SKM-1 (cell line): ENCODE data around the gene ABCA4.

Source experiments
- DNase-seq: peaks from one replicate; lab custom pipeline; 2025; ENCODE audit not compliant: unreplicated experiment; lab: John Stamatoyannopoulos, UW

Gene ABCA4

DNA sequence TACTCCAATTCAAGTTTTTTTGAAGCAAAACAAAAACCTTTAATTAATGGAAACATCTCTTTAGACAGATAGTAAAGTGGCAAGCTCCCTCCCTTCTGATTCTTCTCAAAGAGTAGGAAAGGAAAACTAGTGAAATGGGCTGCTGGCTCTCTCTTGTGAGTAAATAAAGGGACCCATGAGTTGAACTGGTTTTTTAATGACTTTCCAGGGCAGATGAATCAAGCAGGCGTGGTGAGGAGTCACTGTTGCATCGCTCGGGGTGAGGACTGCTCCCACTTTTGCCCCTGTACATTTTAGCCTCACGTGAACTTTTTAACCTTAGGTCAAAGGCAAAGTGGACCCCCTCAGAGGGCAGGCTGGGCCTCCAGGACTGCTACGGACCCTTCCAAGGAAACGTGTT, 64.8 kb downstream of the ABCA4 start:
- DNase-seq, result no peak

DNA sequence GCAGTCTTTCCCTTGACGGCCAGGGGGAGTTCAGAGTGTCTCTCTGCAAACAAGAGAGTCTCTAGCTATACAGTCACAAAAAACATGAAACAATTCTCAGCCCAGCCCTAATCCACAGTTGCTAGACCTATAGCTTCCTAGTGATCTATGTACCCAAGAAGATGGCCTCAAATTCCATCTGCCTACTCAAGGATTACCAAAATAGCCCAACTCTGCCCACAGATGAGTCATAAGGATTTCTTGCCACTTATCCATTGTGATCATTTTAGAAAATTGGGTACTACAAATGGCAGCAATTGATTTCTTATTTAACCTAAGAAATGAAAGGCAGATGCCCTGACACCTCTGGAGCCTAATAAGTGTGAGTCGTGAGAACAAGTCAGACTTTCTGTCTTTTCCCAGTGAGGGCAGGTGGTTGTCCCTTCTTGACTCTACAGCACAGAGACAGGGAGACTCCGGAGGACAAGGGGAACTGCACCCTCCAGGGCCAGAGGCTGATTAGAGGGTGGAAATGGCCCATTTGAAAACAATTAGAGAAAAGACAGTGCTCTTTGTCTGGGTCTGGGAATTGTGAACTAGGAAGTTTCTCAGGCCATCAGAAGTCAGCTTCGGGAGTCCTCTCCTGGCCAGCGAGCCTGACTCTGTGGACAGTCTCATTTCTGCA, 65.4 kb downstream of the ABCA4 start:
- no peak for DNase-seq

DNA sequence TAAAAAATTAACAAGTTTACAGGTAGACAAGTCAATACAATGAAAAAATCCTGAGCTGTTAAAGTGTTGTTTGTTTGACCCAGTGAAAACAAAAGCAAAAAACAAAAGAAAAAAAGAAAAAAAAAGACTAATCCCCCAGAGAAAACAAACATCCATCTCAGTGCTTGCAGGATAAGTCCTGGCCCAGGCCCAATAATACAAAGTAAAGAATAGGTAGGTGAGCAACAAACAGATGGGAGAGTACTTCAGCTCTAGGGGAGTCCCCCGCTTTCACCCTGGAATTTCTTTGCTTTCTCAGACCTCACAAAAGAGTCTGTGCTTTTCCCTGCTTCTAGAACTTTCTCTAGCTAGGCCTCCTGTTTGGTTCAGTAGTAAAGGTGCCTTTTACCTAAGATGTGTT, 70.3 kb downstream of the ABCA4 start:
- no peak for DNase-seq

DNA sequence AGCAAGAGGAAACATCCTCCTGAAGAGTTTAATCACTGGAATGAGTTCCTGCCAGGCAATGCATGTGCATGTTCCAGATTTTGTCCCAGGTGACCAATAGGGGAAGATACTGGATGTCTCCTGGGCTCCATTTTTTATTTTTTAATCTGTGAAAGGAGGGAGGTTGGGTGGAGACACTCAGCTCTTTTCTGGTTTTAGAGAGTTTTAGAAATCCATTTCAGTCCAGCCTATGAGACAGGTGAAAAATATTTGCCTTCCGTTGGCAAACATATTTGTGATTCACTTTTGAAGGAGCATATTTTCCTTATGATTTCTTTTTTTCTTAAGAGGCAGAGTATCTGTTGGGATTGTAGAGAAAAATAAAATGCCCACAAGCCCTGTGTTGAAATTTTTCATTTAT, 70.7 kb downstream of the ABCA4 start:
- DNase-seq, result no peak

DNA sequence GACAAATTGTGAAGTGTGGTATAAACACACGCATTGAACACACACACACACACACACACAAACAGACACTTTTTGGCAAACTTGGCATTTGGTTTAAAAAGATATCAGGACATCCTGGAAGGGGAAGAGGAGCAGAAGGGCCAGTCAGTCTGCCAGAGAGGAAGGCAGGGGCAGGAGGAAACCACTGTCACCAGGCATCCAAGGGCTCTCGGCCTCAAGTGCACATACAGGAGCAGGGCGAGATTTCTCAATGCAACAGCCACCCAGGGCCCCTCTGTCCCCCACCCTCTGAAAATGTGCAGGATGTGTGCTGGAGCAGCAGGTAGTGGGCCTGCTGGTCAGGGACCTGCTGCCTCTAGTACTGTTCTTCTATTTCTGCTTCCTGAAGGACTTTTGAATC, 71.2 kb downstream of the ABCA4 start:
- DNase-seq, result no peak

DNA sequence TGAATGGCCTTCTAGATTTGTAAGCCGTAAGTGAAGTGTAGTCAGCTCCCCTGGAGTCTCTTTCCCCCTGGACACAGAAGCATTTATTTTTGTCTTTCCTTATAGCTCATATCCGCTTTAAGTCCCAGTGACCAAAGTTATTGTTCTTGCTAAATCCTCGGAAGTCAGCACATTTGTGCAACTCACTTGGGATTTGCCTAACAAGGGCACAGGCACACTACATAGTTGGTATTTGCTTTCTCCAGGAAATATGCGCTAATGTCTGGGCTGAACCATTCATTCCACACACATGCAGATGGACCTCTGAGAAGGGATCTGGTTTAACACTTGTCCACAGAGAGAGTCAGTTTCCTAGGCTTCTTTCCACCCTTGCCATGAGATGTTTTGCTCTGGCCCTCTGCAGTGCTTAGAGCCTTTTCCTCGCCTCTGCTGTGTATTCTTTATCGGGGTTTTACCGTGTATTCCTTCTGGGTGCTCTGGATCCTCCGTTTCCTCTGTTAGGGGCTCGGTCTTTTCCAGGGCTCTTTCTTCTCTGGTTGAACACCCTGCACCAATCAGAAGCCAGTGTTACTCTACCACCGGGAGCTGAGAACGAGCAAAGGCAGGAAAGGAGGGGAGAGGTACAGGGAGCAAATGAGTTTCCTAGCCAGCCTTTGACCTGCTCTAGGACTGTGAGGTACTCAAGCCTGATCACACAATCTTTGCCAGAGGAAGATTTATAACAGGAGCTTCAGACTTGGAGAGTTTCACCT, 72.4 kb downstream of the ABCA4 start:
- no peak for DNase-seq

DNA sequence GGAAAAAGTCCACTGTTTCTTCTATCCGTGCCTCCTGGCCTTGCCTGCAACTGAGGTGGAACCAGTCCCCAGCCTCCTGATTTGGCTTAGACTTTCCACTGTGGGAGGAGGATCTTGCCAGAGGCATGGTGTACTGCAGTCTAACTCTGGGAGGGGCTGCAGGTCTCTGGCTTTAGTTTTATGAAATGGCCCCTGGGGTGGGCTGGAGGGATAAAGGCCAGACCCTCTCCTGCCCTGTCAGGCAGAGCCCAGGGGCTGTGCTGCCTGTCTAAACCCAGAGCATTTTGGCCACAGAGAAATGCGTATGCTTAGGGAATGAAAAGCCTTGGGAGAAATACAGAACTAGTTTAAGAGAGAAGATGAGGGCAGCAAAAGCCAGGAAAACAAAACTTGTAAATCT, 73.0 kb downstream of the ABCA4 start:
- DNase-seq, result no peak

DNA sequence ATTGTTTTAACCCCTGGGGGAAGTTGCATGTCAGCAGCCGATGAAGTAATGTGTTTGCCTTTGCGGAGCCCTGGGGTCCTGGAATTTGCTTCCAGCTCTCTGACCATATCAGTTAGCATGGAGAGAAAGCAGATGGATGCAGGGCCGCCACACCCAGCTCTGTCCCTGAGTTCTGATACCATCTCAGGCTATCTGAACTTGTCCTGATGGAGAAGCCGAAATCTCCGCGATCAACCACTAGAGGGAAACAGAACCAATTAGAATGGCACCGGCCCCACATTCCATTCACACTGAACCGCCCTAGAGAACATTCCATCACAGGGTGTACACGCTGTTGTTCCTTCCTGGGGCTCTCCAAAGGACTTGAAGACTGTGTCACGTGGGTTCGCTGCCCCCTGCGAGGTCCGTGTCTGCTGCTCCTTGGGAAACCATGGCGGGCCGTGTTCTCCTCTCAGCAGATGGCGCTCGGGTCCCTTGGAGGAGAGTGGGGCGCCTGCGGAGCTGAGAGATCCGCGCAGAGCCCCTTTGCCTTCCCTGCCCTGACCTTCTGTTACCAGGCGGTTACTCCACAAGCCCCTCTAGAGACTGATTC, 75.4 kb downstream of the ABCA4 start:
- peak; percentile 12 for DNase-seq

DNA sequence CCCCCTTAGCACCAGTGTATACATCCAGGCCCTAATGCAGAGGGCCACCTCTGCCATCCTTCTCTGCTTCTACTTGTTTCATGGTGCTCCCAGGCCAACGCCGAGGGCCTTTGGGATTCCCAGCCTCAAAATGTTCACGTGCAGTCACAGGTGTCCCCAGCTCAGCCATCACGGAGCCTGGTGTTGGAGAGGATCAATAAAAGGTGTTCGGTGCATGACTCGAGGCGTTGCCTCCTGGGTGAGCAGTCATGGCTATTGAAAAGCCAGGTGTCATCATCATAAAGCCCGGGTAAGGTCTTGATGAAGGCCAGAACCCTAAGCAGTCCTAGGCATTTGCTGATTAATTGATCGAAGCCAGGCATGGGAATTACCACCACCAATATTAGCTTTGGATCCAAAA, 76.1 kb downstream of the ABCA4 start:
- no peak for DNase-seq

DNA sequence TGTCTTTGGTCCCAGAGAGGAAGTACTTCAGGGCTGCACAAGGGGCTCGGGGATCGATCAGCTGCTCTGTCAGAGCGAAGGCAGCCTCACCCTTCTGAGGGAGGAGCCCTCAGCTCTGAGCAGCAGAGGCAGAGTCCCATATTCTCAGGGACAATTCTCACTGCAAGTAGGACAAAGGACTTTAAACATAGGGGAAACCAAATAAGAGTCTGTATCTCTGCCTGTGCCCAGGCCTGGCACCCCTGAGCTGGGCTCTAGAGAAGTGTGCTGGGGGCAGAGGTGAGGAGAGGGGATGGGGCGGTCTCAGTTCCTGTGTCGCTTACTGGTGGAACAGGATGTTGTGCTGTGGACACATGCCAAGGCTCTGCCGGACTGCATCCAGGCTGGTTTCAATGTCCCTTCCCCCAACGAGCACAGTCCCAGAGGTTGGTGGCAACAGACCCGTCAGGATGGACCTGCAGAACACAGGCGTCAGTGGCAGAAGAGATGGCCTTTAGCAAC, 76.6 kb downstream of the ABCA4 start:
- DNase-seq, result peak; percentile 18

DNA sequence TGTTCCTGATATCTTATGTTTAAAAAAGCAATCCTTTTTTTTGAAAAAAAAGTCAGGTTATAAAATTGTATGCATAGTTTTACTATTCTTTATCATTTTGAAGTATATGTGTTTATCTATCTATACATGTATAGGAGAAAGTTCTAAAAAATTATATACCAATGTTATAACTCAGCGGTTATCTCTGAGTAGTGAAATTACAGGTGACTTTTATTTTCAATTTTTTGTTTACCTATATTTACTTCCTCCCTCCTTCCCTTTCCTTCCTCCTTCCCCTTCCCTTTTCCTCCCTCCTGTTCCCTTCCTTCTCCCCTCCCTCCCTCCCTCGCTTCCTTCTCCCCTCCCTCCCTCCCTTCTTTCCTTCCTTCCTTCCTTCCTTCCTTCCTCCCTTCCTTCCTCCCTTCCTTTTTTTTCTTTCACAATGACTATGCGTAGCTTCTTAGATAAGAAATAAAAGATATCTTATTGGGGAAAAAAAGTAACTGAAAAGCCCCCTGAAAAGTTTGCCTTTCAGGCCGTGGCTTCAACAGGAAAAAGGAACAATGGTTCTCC, 77.1 kb downstream of the ABCA4 start:
- DNase-seq, result no peak

DNA sequence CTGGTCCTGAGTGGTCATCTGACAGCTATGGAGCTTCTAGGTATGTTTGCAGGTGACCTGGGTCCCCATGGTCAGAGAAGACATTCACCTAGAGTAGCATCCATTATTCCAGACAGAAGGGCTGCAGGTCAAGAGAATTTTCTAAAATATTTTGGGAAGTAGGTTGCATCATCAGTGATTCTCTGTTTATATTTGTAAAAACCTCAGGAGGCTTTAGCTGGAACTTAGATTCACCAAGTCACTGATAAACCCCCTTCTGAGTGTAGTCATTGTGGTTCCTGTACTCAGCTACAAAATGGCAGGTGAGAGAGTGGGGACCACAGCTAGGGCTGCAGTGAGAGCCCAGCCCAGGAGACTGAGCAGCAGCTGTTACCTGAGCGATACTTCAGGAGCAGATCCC, 78.6 kb downstream of the ABCA4 start:
- no peak for DNase-seq

DNA sequence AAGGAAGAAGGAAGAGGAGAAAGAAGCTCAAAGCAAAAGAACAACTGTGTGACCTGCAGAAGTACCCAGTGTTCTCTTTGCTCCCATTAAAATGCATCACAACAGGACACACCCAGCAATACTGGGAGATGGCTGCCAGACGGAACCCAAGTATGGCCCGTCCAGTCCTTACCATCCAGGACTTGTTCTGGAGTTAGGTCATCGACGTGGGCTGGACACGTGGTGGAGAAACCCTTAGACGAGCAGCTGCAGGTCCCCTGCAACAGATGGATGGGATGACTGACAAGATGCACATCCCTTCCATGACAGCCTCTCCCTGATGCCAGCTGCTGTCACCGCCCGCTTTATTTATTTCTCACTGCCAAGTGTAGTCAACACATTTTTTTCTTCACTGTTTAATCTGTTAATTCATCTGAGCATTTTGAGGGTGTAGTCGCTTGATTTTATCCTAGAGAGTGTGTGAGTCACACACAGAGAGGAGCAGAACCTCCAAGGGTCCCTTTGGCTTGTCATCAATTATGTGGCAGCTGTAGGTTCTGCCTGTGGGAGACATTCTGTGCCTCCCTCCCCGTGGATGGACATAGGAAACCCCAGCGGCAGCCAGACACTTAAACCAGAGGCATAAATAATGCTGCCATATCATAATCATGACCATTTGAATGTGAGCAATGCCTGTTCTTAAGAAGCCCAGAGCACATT, 80.9 kb downstream of the ABCA4 start:
- no peak for DNase-seq

DNA sequence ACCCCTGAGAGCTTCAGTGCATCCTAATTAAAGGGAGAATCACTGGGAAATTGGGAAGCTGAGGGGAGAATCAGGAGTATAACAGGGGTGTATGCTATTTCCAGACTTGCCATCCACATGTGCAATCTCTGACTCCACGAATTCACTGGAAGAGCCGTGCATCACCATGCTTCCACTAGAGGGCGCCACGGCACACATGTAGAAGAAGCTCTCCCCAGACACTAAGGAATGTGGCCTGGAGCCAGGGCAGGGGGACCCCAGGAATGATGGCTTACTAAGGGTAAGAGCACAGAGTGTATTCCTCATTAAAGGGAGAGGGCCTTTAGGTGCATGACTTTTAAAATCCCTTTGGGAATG, 81.5 kb downstream of the ABCA4 start:
- peak; percentile 20 for DNase-seq

DNA sequence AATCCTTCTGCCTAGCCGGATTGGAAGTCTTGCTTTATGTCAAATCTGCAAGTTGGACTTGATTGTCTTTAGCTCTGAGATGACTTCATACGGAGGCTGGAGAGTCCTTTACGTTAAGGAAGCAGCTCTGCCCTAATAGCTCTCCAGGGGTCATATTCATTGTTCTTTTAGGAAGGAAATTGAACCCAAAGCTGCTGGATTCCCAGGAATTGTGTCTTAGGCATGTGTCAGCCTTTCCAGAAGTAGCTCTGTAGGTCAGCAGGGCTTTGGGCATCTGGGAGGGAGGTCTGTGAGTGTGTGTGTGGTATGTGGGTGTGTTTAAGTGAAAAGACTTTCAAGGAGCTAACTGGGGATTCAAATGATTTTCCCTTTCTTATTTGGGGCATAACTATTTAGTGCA, 82.4 kb downstream of the ABCA4 start:
- DNase-seq, result no peak

DNA sequence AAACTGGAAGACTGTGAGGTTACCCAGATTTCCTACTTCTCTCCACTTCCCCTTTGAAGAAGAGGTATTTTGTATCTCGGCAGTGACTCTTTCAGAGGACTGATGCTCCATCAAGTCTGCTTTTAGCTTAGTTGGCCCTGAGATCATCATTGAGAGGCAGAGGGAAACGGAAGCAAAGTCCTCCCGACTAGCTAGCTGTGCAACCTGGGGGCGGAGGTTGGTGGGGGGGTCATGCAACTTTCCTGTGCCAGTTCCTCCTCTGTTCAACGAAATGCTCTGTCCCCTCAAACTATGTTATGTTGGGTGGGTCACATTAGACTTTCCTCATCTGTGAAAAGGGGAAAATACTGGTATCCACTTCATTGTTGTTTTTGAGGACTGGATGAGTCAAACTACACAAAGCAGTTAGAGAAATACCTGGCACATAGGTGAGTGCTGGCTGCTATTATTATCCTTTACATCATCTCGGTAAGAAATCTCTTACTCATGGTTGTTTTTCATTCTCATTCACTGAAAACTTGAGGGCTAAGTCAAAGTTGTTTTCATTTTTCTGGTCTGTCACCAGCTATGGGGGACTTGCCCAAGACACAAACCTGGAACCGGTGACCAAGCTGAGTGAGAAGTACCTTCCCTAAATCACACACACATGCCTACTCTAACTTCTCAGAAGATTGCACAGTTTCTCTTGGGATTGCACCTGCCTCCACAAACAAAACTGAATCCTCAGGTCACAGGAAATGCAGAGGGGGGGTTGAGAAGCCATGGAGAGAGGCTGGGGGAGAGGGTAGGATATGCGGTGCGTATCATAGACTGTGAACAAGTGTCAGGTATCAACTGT, 83.3 kb downstream of the ABCA4 start:
- no peak for DNase-seq

DNA sequence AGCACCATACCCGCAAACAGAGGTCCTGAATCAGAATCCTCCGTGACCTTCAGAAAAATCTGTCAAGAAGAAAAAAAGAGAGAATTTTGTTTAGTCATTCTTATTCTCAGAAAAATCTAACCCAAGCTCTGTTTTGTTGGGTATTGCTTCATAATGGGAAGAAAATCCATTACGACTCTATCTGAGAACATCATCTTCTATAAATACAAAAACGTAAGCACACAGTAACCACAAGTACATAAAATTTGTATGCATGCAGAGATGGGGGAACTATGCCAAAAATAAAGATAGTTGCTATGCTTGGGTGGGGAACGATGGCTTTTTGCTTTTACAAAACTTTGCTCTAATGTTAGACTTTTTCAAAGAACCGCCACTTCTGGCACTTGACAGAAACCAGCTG, 84.2 kb downstream of the ABCA4 start:
- DNase-seq, result no peak

DNA sequence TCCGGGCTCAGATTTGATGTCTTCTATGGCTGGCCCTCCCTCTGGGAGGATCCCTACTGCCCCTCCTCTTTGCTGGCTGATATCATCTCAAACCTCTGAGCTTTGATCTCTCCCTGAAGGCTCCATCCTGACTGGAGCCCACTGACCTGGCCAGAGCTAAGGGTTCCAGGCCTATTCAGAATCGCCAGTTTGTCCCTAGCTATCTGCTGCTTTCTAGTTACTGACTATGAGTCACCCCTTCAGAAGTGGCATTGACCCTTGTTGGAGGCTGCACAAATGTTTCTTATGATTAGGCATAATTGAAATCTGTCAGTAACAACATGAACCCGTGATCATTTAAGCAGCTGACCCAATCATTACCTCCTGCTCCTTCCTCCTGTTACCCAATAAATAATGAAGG, 87.1 kb downstream of the ABCA4 start:
- no peak for DNase-seq

DNA sequence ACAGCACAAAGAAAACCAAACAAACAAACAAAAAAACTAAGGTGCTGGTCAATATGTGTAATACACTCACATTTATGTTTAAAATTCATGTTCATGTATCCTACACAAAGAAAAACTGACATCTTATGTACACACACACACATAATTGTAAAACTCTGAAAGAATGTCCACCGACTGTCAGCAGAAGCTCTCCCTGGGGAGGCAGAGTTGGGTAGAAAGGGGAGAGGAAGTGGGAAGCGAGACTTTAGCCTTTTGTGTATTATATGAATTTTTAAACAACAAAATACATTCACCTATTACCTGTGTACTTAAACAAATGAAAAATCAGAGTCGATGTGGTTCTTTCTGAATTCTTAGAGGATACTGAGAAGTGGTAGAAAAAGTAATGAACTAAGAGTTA, 88.3 kb downstream of the ABCA4 start:
- no peak for DNase-seq

DNA sequence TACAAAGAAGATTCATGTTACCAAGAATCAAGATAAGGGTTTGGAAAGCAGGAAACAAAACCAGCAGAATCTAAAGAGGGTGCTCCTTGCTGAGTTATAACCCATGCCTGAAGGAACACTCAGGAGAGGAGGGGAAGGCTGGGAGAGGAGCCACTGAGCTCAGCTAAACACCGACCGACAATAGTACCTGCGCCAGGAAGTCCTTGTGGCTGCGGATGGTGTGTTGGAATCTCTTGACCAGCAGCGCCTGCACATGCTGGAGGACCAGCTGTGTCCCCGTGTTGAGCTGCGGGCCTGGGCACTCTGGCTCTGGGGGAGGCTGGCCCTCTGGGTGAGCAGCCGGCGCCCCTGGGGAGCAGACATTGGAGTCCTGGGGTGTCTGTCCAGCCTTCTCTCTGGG, 89.4 kb downstream of the ABCA4 start:
- DNase-seq, result no peak

DNA sequence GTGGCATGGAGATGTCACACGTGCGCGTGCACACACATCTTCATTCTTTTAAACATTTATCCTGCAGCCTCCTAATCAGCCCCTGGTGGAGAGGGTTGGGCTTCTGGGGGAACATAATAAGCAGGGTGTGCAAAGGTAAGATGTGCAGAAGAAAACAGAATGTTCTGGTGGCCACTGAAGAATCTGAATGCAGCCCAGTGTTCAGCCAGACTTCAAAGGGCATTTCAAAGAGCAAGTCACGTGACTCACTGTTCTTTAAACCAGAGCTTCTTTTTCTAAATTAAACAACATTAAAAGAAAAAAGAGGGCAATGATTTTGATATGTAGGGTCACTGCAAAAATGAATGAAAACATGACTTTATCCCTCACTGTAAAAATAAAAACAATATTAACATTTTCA, 89.8 kb downstream of the ABCA4 start:
- no peak for DNase-seq
